Activated CD8-positive, alpha-beta memory T cell treated with anti-CD3 and anti-CD28 coated beads, Interleukin-2, amount 50 U/mL, for 48 hours (primary cell): ENCODE data around the gene B4GALT3.

Source experiments
- DNase-seq: peaks from one replicate; pipeline ENCODE4 v3.0.0-alpha.2; 2020

B4GALT3 gene

DNA sequence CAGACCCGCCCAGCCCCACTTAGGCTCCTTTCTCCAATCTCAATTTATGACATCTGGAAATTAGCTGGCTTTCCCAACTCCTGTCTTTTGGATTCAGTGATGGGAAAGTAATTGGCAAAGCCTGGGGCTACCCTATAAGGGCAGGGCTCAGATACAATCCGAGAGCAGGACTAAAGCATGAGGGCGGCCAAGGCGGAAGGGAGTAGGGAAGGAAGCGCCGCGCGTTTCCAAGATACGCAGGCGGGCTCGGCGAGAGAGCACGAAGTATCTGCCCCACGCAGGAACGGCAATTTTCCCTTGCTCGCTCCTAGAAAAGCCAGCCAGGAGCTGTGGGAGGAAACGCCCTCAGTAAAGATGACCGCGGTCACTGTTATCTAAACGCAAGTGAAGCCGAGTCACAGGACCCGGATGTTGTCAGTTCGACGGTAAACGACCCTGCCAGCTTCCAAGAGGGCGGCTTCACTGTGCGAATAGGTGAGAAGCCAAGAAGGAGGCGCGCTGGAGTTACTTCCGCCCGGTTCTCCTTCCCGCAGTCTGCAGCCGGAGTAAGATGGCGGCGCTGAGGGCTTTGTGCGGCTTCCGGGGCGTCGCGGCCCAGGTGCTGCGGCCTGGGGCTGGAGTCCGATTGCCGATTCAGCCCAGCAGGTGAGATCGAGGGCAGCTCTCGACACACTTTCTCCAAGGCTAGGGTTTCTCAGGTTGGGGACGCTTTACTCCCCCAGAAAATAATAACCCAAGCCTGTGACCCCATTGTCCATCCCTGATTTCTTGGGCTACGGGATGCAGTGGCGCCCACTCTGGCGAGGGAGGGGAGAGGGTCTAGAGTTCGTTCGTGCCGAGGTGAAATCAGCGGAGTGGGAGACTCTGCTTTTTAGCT is 24.8 kb upstream of the B4GALT3 start, which contains the start of gene NDUFS2:
Gene NDUFS2 (plus strand): TSS at position 532 of the 877 bp plus-strand sequence. CDS start 19 bp downstream, at position 551.
- peak; percentile 93 for DNase-seq

DNA sequence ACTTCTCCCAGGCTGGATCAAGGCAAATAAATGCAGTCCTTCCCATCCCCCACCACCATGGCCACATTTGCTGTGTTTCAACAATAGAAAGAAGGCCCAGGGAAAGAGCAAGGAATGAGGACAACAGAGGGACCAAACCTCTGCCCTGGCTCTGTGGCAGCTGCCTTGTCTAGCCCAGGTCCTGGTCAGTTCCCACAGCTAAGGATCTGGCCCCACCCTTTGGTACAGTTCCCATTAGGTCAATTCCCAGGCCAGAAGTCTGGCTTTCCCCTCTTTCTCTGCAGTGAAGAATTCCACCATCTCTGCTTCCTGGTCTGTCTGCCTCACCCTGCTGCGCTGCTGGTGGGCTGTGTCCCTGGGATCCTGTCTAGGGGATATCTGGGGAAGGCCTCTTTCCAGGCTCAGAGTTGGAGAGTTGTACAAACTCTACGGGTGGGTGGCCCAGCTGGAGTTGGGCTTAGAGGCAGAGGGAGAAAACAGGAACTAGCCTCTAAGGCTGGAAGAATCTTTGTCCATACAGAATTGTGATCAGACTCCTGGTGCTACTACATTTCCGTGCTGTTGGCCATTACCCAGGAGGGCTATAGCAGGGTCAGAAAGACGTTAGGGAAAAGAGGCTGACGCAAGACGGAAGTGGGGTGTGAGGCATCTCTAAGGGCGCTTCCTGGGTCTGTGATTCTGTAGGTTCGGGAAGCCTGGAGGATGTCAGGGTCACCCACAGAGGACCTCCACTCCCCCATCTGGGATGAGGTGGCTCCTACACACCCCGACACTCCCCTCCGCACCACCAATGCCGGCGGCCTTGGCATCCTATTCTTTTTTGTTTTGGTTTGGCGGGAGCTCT is 23.9 kb upstream of the B4GALT3 start:
- DNase-seq = no peak

DNA sequence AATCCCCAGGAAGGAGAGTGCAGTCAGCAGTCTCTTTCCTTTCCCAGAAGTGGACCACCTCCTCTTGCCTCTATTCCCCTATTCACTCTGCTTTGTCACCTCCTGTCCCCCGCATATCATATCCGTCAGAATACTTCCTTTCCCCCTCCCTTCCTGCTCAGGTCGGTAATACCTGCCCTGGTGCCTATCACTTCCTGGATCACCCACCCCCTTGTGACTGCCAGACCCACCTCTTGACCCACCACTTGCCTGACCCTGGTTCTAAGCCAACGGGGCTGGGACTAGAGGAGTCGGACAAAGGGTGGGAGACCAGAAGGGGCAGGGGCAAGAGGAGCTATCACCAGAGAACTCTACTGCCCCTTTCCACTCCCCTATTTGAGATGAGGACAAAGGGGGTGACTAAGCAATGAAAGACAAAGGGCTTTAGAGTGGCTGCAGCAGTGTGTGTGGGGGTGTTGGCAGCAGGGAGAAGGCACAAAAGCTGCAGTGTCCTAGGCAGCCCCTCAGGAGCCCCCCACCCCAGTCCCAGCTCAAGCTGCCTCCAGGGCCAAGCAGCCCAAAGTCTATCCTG is 23.2 kb upstream of the B4GALT3 start:
- no peak for DNase-seq

GRCh38 chr1:161199506-161200139 is 22.3 kb upstream of the B4GALT3 start:
- DNase-seq = no peak

- no peak for DNase-seq
These were observed 21.7 kb upstream of the B4GALT3 start, which contains the start of gene ADAMTS4 for GRCh38 chr1:161198897-161199431. ADAMTS4 (minus strand) TSS chr1:161199054; CDS start chr1:161198627, 427 bp downstream.

- DNase-seq = no peak
These were observed 21.0 kb upstream of the B4GALT3 start for GRCh38 chr1:161198194-161198896.

DNA sequence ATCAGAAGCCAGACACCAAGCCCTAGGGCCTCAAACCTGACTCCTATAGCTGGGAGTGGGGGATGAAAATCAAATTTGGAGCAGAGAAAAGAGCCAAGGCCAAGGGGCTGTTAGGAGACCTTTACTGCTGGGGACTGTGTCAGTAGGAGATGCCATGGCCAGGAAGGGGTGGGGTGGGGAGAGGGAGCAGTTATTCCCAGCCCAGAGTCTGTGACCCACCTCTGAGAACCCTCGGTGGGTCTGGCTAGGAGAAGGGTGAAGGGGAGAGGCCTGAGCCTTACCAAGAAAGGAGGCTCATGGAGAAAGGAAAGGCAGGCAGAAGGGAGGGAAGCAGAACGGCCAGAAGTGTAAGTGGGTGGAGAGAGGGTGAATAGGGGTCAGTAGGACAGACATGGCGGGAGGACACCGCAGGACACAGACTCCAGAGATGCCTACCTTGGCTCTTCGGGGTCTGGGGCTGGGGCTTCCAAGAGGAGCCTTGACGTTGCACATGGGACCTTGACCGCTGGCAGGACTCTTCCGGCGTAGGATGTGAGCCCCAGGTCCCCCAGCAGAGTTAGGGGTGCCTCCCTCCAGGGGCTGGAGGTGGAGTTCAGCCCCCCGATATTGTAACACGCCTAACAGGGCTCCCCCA is 20.4 kb upstream of the B4GALT3 start:
- no peak for DNase-seq

- no peak for DNase-seq
These were observed 19.5 kb upstream of the B4GALT3 start for GRCh38 chr1:161196521-161197451.

- no peak for DNase-seq
These were observed 18.8 kb upstream of the B4GALT3 start for GRCh38 chr1:161196111-161196510.

GRCh38 chr1:161195171-161195570 is 17.9 kb upstream of the B4GALT3 start:
- DNase-seq = no peak

DNA sequence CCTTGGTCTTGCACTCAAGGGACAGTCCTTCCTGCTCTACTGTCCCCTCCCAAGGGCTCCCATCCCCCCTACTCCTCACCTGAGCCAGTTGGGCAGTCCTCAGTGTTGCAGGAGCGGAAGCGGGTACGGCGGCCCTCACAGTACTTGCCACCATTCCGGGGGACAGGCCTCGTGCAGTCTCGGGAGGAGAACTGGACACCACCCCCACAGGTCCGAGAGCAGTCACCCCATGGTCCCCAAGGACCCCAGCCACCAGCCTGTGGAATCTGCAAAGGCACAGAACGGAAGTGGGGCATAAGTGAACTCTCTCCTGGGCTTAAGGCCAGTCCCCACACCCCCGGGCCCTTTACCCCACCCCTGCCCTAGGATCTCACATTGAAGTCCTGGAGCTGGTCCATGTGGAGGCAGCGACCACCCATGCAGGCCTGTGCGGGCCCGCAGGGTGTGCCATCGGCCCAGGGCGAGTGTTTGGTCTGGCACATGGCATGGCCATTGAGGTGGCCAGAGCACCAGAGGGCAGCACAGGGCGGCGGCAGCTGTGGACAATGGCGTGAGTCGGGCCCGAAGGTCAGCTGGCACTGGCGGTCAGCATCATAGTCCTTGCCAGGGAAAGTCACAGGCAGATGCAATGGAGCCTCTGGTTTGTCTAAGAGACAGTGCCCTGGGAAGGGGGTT is 16.4 kb upstream of the B4GALT3 start:
- no peak for DNase-seq

DNA sequence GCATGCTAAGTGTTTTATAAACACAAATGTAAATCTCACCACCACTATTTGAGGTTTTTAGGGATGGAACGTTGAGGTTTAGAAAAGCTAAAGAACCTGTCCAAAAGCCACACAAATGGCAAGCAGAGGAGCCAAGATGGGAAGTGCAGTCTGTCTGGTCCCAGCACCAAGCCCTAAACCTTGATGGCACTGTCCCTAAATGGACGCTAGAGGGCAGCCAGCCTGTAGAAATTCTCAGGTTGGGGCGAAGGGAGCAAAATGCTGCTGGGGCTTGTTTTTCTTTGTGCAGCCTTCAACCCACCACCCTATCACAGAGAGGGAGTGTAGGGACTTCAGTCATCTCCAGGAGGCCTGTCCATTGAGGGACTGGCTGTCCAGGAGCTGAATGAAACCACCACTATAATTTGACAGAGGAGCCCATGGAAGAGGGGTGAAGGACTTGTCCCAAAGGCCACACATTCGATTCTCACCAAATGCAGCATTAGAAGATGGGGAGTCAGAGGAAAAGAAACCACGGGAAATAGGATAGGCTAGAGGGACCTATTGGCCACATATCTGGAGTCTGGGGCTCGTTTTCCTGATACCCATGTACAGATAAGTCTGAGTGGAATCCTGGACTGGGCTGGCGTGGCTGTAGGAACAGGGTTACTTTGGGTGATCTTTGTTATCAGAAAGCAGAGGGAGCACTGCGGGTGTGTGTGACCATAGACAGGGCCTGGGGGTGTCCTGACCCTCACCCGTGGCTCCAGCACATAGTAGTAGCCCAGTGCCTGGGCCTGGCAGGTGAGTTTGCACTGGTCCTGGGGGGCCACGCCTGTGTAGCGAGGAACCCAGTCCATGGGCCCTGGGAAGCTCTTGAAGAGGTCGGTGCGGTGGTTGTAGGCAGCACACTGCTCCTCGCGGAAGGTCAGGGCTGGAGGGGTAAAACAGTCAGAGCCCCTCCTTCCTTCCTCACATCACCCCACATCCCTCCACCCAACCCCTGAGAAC is 15.5 kb upstream of the B4GALT3 start:
- peak; percentile 77 for DNase-seq

- DNase-seq = no peak
These were observed 14.7 kb upstream of the B4GALT3 start for GRCh38 chr1:161191971-161192370.

- no peak for DNase-seq
These were observed 13.7 kb upstream of the B4GALT3 start for GRCh38 chr1:161190962-161191521.

DNA sequence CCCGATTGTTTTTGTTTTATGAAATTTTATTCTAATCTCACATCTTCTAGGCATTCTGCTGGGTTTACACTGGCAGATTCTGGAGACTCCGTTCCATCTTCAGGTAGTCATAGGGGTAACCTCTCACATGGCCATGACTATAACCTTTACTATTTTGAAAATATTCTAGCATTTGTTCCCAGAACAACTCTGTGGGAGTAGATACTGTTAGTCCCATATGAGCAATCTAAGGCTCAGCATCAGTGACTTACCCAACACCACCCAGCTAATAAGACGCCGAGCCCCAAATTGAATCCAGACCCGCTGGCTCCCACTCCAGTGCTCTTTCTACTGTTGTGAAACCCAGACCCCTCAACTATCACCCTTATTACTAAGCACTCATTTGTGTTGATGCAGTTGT is 11.7 kb upstream of the B4GALT3 start:
- DNase-seq = no peak

DNA sequence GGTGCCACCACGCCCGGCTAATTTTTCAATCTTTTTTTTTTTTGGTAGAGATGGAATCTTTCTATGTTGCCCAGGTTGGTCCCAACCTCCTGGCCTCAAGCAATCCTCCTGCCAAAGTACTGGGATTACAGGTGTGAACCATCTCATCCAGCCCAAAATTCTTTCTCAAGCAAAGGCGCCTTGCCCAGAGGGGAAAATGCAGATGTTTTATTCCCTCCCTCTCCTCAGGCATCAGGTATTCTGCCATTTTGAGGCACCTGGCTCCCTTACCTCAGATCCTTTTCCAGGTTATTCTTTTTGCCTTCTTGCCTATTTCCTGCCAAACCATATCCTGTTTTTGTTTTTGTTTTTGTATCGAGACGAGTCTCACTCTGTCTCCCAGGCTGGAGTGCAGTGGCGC is 11.1 kb upstream of the B4GALT3 start:
- no peak for DNase-seq

GRCh38 chr1:161187311-161187710 is 10.0 kb upstream of the B4GALT3 start:
- no peak for DNase-seq

- no peak for DNase-seq
These were observed 8.5 kb upstream of the B4GALT3 start for GRCh38 chr1:161185732-161186311.
